HG03039 (cell line): ENCODE measurements around the gene FUBP3.

ENCODE experiments used
- ATAC-seq: cut with Tn5 transposase; IDR thresholded peaks from one replicate; pipeline ENCODE4 v1.9.1; 2021; ENCODE audit warnings: mild to moderate bottlenecking, moderate library complexity; ENCODE audit not compliant: unreplicated experiment

FUBP3 gene

GRCh38 chr9:130606887-130607600 lies 27.7 kb downstream of the FUBP3 start:
- no peak for ATAC-seq

- no peak for ATAC-seq
Measured at GRCh38 chr9:130607640-130608420, 28.5 kb downstream of the FUBP3 start.

DNA sequence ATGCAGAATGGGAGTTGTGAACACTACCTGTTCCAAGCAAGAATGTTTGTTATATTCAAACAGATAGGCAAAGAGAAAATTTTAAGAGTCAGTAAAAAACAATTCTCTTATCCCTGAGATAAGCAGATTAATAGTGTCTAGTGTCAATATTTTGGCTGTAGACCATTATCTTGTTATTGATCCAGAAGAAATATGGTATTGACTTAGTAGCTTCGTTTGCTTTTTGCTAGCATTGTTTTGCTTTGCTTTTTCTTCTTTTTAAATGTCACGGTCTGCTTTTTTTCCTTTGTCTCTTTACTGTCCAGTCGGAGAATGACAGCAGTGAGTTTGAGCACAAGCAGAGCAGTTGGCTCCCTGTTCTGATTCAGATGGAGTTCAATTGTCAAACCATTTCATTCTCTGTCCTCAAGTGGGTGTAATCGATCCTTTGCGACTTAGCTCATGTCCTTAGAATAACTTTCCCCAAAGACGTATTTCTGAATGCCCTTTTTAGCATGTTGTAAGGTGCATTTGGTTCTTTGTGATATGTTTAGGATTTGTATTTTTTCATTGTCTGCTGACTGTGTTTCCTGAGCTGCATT lies 29.3 kb downstream of the FUBP3 start:
- no peak for ATAC-seq

GRCh38 chr9:130609163-130609562 lies 29.8 kb downstream of the FUBP3 start:
- ATAC-seq, result no peak

- ATAC-seq, result no peak
Measured at GRCh38 chr9:130610862-130611707, 31.7 kb downstream of the FUBP3 start.

DNA sequence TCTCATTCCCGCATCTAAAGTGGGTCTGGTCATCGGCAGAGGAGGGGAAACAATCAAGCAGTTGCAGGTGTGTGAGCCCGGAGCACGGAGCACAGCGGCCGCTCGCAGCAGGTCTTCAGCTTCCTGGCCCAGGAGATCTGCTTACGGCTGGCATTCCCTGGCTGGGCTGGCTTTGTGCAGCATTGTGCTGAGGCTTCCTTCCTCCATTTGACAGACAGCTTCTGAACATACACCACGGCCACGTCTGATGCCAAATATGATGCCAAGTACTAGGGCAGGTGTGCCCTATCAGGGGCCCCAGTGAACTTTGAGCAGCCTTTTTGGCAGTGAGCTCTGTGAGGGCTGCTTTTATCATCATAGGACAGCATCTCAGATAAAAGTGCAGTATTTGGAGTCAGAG lies 37.1 kb downstream of the FUBP3 start:
- ATAC-seq, result no peak

- no peak for ATAC-seq
Measured at GRCh38 chr9:130623466-130623865, 44.1 kb downstream of the FUBP3 start.

DNA sequence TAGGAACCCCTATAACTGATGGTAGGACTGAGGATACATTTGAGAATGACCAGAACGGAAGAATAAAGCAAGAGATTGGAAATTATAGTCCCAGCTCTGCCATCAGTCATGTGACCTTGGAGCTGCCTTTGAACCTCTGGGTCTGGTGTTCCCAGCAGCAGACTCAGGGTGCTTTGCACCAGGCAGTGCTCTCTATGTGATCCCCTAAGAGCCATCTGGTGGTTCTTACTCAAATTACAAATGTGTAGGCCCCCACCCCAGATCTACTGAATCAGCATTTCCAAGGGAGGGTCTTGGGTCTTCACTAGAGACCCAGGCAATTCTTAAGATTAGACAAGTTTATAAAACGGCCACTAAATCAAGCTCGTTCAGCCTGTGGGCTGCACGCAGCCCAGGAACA lies 44.8 kb downstream of the FUBP3 start:
- ATAC-seq, result no peak

DNA sequence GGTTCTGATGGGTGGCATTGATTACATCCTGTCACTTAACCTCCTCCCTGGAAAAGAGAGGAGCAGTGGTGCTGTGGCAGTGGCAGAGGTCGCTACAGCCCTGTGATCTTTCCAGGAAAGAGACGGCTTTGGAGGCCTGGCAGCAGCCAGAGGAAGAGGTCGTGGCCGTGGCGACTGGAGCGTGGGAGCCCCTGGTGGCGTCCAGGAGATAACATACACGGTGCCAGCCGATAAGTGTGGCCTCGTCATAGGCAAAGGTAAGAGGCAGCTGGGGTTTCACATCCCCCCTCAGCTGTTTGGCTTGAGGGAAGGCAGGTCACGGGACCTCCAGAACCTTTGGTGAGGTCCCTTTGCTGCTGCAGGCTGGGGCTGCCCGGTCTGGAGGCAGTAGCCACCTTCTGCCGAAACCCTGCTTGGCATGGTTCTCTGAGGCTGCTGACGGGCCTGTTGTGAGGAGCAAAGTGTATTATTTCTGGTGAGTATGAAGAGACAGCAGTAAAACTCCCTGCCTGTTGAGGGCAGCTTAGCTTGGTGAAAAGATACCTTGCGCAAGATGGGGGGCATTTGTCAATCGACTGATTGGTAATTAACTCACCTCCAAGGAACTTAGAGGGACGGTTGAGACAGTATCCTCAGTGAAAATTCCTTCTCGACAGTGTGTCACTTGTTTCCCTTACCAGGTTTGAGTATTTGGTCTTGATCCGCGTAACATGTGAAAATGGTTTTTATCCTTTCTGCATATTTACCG lies 47.0 kb downstream of the FUBP3 start:
- no peak for ATAC-seq

DNA sequence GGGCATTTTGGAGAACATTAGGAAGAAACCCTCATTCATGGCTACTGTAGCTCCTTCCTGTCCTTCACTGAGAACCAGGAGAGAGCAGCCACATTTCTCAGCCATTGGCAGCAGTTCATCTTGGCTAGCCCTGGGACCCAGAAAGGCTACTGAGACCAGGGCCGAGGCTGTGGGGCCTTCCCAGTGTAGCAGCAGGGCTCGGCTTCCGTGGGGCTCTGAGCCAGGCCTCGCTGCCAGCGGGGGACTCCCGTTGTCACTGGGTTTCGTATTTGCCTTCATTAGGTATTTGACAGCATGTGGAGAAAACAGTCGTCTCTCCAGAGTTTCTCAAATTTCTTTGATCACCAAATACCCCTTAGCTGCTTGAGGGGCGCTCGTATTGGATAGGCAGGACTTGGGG lies 47.7 kb downstream of the FUBP3 start:
- no peak for ATAC-seq

DNA sequence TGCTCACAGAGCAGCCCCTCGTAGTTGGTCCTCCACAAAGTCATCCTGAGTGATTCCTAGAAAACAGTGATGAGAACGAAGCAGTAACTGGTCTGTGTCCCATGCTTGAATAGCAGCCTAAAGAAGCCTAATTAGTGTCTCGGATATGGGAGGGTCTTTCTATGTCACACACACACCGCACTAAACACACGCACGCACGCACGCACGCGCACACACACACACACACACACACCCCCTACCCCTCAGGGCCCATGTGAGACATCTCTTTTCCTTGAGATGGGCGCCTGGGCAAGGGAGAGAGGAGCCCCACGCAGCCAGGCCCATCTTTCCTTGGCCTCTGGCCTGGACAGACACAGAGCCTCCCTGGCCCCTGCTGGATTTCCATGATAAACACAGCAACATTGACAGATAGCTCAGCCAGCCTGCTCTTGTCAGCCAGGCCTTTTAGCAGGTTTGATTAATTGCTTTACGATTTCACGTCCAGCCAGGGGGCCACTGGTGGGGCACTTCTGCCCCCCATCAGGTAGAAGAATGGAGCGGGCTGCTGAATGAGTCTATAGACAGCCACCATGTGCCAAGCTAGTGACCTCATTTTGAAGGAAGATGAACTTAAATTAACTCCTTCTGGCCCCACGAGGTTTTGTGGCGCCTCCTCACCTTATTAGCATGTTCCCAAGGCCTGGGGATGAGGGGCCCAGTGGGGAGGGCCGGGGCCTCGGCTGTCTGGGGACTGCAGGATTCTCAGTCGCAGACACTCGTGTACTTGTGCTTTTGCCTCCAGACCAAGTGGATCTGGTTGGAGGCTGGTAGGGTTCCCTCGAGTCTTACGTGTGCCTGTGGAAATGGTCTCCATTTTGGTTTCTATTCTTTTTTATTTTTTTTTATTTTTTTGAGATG lies 48.8 kb downstream of the FUBP3 start:
- no peak for ATAC-seq

DNA sequence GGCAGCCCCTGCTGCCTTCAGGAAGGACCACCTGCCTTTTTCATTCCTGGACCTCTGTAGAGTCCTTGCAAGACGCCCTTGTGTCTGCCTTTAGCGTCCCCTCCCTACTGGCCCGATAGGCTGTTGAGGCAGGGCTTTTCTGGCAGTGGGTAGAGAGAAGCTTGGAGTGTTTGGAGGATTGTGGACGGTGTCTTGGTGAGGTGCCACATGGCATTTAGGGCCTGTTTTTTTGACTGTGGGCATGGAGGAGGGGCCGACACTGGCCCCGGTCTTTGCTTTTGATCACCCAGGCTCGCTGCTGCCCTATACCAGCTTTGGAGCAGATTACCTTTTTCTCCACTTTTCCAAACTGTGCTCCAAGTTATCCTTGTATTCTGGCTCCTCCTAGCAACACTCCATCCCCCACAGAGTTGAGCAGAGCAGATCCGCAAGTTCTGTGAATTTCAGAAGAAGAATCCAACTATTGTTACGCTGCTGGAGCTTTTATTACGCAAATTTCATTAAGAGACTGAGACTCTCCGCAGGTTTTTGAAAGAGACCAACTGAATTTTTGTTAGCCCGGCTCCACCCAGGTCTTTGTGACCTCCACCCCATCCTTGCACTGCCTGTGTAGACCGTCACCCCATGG lies 50.2 kb downstream of the FUBP3 start:
- no peak for ATAC-seq

DNA sequence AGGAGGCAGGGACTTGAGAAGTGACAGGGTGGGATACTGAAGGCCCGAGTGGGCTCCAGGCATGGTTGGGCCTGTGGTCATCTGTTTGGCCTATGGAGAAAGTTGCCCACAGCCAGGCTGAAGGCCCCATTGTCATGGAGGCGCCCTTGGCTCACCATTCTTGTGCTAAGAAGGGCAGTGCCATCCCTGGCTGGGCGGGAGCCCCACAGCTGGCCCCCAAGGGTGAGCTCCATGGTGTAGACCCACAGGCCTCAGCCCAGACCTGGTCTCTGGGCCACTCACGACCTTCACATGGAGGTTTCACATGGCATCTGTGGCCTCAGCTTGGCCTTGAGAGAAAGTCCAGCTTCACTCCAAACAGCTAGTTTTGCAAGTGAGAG lies 50.7 kb downstream of the FUBP3 start:
- ATAC-seq, result no peak

DNA sequence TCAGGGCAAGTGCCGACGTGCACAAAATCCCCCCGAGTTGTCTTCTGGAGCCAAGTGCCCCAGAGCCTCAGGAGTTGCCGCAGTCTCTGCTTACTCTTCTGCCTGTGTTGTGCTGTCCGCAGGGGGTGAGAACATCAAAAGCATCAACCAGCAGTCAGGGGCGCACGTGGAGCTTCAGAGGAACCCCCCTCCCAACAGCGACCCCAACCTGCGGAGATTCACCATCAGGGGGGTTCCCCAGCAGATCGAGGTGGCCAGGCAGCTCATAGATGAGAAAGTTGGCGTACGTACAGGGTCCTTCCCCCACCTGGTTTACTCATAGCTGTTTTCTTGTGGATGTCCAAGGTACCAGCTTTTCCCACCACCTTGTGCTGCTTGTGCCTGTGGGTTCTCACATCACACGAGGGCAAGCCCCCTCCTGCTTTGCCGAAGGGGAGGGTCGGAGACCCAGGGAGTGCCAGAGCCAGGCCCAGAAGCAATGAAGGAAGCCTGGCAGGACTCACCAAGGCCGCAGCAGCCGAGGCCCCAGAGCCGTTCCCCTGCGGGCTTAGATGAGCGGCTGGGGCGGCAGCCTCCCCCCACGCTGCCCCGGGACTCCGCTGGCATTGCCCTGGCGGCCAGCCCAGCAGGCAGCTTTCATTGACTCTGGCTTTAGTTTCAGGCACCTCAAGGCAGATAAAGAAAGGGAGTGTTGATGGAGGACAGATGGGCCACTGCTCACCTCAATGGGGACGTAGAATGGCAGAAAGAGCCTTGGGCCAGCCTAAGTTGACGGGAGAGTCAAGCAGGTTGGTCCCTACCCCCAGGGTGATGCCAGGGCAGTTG lies 51.3 kb downstream of the FUBP3 start:
- ATAC-seq, result no peak

GRCh38 chr9:130631331-130632080 lies 52.1 kb downstream of the FUBP3 start:
- no peak for ATAC-seq

DNA sequence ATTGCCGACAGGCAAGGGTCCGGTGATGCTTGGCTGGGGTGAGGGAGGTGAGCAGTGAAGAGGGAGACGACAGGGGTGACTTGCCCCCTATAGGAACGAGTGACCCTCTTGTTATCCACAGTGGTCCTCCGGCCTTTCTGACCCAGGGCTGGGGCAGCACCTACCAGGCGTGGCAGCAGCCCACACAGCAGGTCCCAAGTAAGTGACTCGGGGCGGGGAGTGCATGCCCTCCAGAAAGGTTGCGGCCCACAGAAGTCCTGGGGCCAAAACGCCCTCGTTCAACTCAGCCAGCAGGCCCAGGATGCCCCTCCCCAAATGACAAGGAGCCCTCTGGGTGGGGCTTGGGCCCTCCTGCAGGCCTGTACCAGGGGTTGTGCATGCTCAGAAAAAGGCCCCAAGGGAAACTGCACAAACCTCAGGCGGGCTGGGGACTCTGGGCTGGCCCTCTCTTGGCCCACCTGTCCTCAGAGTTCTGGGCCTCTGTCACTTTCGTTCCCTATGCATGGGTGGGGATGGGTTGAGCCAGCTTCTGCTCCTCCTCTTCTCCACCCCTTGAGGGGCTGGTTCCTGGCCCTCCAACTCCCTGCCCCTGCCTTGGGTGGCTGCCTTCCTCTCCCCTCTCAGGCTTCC lies 52.8 kb downstream of the FUBP3 start:
- ATAC-seq, result no peak

- ATAC-seq, result no peak
Measured at GRCh38 chr9:130632841-130633240, 53.5 kb downstream of the FUBP3 start.
